Colonic mucosa (tissue), 4 donors: ENCODE results near the gene KRT37. TPM values are rescaled to one million over a fixed set of nuclear protein-coding genes. Genes with fewer than 3 reads are reported as not detected.

ENCODE experiments used
- DNase-seq: peaks from one replicate; pipeline ENCODE4 v3.0.0-alpha.2; 2020
- H3K27ac ChIP-seq: fragments of 200-600 bp; one replicate; pipeline ENCODE4 v1.8.0; 2021
- H3K27me3 ChIP-seq: fragments of 200-600 bp; one replicate; pipeline ENCODE4 v1.8.0; 2021
- H3K36me3 ChIP-seq: fragments of 200-600 bp; one replicate; pipeline ENCODE4 v1.8.0; 2021
- H3K4me1 ChIP-seq: fragments of 200-600 bp; one replicate; pipeline ENCODE4 v1.8.0; 2021; ENCODE audit warnings: mild to moderate bottlenecking
- H3K4me3 ChIP-seq: fragments of 200-600 bp; one replicate; pipeline ENCODE4 v1.8.0; 2021
- H3K9ac ChIP-seq, 2 donors: one replicate each; pipeline ENCODE4 v1.7.0; 2013; ENCODE audit warnings: control low read depth in 2 of 2, low read depth in 2 of 2, low read length in 2 of 2
- H3K9me3 ChIP-seq: fragments of 200-600 bp; one replicate; pipeline ENCODE4 v1.8.0; 2021
- intact Hi-C: fragments of 100-400 bp; cut with DNase I; formaldehyde crosslinking; loops from one replicate; pipeline ENCODE4 v1.14.1; 2022
- total RNA-seq, 2 donors: library from RNA; stranded (reverse); fragmentation: NEBNext Ultra II Directional in 1 of 2; extraction: Animal tissue kit (Norgen Biotek cat#: 25700) in 1 of 2; gene quantifications; one replicate each; pipeline ENCODE4 v1.2.1, GENCODE V29; 2021
- TF ChIP-seq, protein P1 (sequence below): fragments of 200-600 bp; IDR thresholded peaks from one replicate; pipeline ENCODE4 v1.8.0; 2022; ENCODE audit warnings: antibody characterized with exemption, mild to moderate bottlenecking
- donor health status: healthy.
- donor health status: DM: no; HTN: no; CAD: no.
- donor health status: DM: no; HTN: no; CAD: no.

Gene KRT37
- total RNA-seq, 2 donors from 2014 or later: not detected

DNA sequence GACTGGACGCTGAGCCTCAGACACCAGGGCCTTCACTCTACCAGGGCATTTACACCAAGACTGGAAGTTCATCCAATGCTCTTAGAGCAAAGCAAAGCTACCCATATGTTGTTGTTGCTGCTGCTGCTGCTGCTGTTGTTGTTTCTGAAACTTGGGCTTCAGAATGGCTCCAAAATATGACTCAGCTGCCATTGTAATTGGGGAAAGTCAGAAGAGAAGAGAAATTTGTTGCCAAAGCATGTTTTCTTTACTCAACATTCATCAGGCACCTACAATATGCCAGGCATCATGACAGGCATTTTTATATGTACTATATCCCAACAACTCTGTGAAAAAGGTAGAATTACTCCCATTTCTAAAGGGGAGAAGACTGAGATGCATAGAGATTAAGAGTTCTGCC, 30.9 kb upstream of the KRT37 start:
- no peak for DNase-seq
- Histone ChIP-seq H3K4me3 (no peak overlapping the region), H3K9me3 (no peaks in the 10 kb centered on the region), H3K36me3 (no peaks in the 10 kb centered on the region), H3K27me3 (no peaks in the 10 kb centered on the region), H3K9ac (no peak overlapping the region), H3K27ac (no peak overlapping the region), H3K4me1 (no peaks in the 10 kb centered on the region)
- intact Hi-C loops: no loop called here
- TF ChIP-seq, protein P1, sequence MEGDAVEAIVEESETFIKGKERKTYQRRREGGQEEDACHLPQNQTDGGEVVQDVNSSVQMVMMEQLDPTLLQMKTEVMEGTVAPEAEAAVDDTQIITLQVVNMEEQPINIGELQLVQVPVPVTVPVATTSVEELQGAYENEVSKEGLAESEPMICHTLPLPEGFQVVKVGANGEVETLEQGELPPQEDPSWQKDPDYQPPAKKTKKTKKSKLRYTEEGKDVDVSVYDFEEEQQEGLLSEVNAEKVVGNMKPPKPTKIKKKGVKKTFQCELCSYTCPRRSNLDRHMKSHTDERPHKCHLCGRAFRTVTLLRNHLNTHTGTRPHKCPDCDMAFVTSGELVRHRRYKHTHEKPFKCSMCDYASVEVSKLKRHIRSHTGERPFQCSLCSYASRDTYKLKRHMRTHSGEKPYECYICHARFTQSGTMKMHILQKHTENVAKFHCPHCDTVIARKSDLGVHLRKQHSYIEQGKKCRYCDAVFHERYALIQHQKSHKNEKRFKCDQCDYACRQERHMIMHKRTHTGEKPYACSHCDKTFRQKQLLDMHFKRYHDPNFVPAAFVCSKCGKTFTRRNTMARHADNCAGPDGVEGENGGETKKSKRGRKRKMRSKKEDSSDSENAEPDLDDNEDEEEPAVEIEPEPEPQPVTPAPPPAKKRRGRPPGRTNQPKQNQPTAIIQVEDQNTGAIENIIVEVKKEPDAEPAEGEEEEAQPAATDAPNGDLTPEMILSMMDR: no peak

GRCh38 chr17:41453066-41453465, 28.7 kb upstream of the KRT37 start:
- Histone ChIP-seq H3K27ac (no peak overlapping the region), H3K9me3 (no peaks in the 10 kb centered on the region), H3K4me1 (no peaks in the 10 kb centered on the region), H3K4me3 (no peak overlapping the region), H3K27me3 (no peaks in the 10 kb centered on the region), H3K9ac (no peak overlapping the region), H3K36me3 (no peaks in the 10 kb centered on the region)
- no peak for DNase-seq
- TF ChIP-seq, protein P1: no peak
- intact Hi-C loops: no loop called here

DNA sequence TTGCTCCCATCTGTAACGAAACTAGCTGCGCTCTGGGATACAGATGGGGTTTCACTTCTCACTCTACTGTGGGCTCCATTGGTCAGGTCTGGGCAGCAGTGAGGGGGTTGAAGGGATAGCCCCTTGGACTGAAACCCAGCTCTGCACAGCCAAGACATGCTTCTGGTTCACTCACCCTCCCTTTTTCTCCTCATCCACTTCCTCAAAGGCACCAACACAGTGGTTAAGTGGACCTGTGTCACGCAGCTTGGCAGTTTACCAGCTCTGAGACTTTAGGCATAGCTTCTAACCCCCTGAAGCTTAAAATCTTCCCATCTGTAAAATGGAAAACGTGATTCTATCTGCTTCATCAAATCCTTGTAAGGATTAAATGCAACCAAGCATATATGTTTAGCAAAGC, 27.9 kb upstream of the KRT37 start:
- no peak overlapping the region for H3K27ac ChIP-seq
- no peaks in the 10 kb centered on the region for H3K9me3 ChIP-seq
- no peaks in the 10 kb centered on the region for H3K27me3 ChIP-seq
- intact Hi-C loops: no loop called here
- H3K4me3 ChIP-seq: no peak overlapping the region
- H3K36me3 ChIP-seq: no peaks in the 10 kb centered on the region
- no peak overlapping the region for H3K9ac ChIP-seq
- TF ChIP-seq, protein P1: no peak
- DNase-seq: no peak
- H3K4me1 ChIP-seq: no peaks in the 10 kb centered on the region

DNA sequence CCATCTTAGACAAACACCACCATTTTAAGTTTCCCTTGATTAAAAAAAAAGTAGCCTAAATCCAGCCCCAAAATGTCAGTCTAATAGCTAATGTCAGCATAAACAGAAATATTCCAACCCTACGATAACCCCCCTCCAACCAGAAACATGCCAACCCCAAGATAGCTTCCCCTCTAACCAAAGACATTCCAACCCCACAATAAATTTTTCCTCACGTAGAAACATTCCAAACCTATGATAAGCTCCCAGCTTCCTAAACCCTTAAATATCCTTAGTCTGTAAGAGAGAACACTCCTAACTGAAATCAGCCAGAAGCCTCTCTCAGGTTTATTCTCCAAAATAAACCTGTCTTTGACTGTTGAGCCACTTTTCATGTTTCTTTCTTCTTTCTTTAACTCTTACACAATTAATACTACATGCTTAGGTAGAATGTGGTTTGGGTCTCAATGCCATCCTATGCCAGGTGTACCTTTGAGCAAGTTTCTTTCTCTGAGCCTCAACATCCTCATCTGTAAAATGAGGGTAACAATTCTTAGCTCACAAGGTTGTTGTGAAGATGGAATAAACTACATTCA, 26.9 kb upstream of the KRT37 start:
- no peak overlapping the region for H3K27ac ChIP-seq
- no peak for DNase-seq
- no peak overlapping the region for H3K9ac ChIP-seq
- H3K4me3 ChIP-seq: no peak overlapping the region
- intact Hi-C loops: no loop called here
- no peaks in the 10 kb centered on the region for H3K27me3 ChIP-seq
- H3K36me3 ChIP-seq: no peaks in the 10 kb centered on the region
- no peaks in the 10 kb centered on the region for H3K9me3 ChIP-seq
- TF ChIP-seq, protein P1: no peak
- H3K4me1 ChIP-seq: no peaks in the 10 kb centered on the region

GRCh38 chr17:41449008-41449407, 24.6 kb upstream of the KRT37 start:
- Histone ChIP-seq H3K4me3 (no peak overlapping the region), H3K27ac (no peak overlapping the region), H3K36me3 (no peaks in the 10 kb centered on the region), H3K27me3 (no peaks in the 10 kb centered on the region), H3K9me3 (no peaks in the 10 kb centered on the region), H3K4me1 (no peaks in the 10 kb centered on the region), H3K9ac (no peak overlapping the region)
- intact Hi-C loops: no loop called here
- TF ChIP-seq, protein P1: no peak
- DNase-seq: no peak

DNA sequence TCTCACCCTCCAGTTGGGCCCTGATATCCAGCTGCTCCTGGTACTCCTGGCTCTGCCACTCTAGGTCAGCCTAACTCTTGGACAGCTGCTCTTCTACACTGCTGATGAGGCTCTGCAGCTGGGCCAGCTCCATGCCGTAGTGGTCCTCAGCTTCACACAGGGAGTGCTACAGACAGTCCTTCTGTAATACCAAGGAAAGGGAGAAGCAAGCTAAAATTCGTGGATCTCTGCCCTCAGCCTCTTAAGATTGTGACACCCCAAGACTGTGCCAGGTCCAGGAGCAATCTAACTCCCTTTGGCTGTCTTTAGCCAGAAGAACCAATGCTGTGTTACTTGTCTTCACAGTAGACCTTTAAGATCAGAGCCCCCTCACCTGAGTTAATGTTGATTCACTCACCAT, 24.1 kb upstream of the KRT37 start:
- intact Hi-C loops: no loop called here
- no peaks in the 10 kb centered on the region for H3K27me3 ChIP-seq
- H3K9me3 ChIP-seq: no peaks in the 10 kb centered on the region
- H3K27ac ChIP-seq: no peak overlapping the region
- TF ChIP-seq, protein P1: no peak
- H3K4me1 ChIP-seq: no peaks in the 10 kb centered on the region
- no peak overlapping the region for H3K4me3 ChIP-seq
- H3K9ac ChIP-seq: no peak overlapping the region
- H3K36me3 ChIP-seq: no peaks in the 10 kb centered on the region
- DNase-seq: no peak
